IPS-NIHi7 (cell line): ENCODE data around the gene MAST4.
"Not testable (repeated sequence)": the region's sequence is repeated elsewhere in the genome, so short reads cannot be mapped to it uniquely, and the experiment has no call there.

Source experiments
- DNase-seq: peaks from one replicate; pipeline ENCODE4 v3.0.0; 2012; ENCODE audit warnings: mixed read lengths; ENCODE audit errors: extremely low spot score

Gene MAST4

DNA sequence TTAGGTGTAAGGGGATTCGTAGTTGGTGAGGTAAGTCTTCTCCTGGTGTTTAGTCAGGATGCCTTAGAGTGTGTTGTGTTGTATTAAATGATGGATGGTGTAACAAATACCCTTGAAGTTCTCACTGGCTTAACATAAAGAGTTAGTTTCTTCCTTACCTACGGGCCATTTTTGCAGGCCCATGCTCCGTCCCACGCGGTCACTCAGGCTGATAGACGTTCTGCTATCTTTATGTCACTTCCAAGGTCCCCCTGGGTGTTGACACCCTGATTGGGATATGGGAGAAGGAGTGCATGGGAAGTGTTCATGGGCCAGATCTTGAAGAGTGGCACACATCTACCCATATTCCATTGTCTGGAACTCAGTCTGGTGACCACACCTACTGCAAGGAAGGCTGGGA, 214.0 kb downstream of the MAST4 start:
- no peak for DNase-seq

DNA sequence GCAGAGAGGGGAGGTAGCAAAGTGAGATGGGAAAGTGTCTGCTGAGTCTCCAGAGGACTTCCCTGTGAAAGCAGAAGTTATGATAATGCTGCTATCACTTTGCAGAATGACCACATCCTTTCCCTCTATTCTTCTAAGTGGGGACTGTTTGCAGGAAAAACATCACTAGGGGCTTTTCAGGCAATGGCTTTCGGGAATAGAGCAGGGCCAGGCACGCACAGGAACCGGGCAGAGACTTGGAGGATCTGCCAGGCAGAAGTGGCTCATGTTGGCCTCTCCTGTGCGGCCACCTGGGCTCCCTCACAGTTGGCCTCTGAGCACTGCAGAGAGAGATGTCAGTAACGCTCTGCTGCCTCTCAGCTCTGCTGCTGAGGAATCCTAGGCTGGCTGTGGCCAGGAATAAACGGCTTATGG, 214.7 kb downstream of the MAST4 start:
- DNase-seq, result no peak

DNA sequence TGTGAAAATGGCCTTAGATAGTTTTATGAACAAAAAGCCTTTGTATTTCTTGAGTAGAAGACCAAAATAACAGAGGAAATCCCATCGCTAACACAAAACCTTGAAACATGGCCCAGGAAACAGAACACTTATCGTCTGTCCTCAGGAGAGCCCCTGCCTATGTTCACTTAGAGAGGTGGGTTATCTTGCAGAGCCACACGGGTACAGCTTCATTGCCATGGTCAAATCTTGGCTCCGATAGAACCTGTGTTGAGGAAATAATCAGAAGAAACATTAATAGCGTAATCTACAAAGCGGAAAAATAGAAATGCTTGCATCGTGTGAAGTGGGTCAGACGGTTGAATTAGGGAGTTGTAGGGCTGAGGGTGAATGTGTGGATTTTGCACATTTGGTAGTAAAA, 216.1 kb downstream of the MAST4 start:
- no peak for DNase-seq

DNA sequence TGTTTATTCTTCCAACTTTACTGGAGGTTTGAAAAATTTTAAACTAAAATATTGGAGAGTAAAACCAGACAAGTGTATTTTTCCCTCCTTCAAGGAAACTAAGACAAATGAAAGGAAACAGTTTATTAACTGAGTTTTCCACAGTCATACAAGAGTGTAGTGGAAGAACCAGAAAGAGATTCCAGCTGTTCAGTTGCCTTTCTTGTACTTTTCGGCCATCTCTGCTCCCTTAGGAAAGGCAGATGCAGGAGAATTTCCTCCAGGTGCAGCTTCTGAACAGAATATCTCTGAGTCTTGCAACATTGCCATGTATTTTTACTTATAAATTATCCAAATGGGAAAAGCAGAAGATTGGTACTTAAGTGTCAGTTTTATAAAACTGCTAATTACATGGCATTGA, 217.1 kb downstream of the MAST4 start:
- no peak for DNase-seq

DNA sequence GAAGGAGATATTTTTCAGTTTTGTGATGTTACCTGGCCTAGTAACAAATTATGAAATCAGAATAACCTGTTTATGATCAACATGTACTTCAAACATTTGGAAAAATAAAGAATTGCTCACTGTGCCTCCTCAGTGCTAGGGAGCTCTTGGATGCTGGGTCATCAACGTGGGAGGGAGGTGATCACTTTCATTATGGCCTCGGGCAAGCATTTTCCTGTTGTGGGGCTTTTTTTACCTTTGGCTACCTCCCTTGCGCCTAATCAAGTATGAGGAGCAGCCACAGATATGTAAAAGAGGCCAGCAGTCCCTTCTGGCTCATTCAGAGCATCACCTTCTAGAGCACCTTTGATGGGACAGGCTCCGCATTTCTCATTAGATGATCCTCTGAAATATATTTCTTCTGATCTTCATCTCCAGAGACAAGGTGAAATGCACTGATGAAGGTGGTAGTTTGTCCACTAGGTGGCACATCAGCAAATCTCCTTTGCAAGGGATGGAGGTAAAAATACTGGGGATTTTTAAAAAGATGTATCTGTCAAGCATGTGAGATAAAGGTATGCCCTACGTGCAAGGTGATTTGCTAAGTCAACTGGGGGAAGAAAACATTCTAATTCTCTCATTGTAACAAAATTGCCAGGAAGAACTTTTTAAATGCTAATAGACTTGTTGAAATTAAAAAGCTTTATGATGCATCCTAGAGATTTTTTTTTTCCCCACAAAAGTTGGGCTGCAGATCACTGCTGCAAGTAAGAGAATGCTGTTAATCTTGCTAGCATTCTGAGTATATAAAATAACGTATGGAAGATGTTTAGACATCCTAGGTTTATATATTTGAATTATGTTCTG, 218.2 kb downstream of the MAST4 start:
- peak; percentile 53 for DNase-seq

DNA sequence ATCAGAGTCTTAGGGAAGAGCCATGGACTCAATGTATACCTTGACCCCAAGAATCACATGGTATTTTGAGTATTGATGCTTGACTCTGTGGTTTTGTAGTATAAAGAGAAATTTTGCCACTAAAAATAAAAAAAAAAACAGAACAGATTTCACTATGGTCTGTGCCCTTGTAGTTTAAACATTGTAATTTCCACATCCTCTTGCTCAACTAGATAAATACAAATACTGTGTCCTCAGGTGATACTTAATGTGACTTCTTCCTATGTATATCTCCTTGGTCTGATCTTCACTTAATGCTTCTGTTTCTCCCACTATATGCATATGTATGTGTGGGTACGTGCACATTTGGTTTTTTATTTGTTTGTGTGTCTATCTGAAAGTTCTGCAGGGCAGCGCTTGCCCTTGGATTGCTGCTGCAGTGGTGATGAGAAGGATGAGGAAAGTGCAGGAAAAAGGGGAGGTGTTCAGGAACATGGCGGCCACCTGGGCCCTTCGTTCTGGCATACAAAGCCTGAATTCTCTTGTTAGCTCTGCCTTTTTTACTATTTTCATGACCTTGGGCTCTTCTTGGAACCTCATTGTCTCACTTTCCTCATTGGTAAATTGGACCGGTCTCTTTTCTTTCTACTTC, 222.2 kb downstream of the MAST4 start:
- DNase-seq, result no peak

DNA sequence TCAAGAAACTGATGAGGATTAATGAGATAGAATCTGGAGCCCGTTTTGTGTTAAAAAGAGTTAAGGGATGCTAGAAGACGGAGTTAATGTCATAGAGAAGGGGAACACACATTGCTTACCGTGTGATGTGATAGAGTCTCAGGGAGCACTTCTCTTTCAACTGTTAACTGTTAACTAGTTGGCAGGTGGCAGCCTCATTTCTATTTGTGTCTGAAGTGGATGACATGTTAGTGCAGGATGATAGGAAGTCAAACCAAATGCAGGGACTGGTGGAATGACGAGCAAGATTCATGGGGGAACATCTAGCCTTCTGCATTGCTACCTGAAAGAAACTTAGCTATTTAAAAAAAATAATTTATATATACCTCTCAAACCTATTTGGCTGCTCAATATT, 222.7 kb downstream of the MAST4 start:
- DNase-seq, result no peak

DNA sequence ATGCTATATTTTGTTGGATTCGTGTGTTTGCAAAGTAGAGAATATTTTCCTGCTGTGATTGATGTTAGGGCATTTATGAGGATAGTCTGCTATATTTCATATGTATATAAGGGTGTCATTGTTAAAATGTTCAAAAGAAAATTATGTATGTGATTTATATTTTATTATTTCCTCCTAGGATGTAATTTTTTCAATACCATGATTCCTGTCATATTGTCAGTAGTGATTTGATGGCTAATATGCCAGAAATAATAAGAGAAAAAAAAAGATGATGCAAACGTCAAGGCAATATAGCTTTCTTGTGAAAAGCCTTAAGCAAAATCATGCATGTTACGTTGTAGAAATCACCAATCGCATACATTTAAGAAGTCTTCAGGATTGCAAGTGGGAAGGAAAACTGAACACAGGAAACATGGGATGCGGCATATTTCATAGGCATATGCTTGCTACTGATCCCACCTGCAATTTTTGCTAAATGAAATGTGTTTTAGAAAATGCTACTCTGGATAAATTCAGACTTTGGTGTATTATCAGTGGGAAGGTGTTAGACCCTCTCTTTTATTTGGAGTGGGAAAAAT, 224.5 kb downstream of the MAST4 start:
- no peak for DNase-seq

DNA sequence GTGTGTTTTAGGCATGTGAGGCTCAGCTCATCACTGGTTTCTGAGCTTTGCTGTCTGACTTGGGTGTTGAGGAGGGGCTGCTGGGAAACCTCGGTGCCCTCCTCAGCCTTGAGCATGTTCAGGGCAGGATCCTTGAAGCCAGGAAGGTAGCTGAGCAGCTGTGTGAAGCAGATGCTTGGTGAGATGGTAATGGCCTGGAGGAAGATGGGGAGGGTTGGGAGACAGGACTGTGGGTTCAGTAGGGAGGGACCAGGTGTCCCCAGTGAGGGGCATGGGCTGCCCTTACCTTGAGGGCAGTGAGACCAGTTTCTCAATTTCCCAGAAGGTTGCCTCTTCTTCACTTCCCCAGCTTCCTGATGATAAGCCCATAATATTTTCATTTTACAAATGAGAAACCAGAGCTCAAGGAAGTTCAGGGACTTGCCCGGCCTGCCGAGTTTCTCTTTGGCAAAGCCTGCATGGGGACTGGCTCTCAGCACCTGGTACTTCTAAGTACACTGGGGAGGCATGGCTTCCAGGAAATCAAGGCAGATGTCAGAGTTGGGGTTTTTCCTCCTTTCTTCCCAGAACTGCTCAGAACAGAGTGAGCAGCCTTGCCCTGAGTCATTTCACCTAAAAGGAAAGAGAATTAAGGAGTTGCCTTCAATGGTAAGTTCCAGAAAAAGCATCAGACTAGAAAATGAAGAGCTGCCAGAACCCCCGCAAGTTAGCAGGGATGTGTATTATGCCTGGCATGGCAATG, 225.7 kb downstream of the MAST4 start:
- DNase-seq, result no peak

DNA sequence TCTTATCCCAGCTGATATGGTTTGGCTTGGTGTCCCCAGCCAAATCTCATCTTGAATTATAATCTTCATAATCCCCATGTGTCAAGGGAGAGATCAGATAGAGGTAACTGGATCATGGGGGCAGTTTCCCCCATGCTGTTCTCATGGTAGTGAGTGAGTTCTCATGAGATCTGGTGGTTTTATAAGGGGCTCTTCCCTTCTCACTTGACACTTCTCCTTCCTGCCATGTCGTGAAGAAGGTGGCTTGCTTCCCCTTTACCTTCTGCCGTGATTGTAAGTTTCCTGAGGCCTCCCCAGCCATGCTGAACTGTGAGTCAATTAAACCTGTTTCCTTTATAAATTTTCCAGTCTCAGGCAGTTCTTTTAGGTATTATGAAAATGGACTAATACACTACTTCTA, 226.7 kb downstream of the MAST4 start:
- not testable (repeated sequence) for DNase-seq

DNA sequence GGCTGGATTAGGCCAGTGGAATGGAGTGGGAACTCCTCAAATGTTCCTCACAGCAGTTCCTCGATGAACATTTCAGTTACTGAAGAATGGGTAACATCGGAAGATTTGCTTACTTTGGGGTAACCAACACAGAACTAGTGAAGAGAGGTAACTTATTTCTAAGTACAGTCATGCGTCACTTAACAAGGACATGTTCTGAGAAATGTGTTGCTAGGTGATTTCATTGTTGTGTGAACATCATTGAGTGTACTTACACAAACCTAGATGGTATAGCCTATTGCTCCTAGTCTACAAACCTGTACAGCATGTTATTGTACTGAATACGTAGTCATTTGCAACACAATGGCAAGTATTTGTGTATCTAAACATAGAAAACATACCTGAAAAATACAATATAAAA, 228.3 kb downstream of the MAST4 start:
- DNase-seq, result no peak

DNA sequence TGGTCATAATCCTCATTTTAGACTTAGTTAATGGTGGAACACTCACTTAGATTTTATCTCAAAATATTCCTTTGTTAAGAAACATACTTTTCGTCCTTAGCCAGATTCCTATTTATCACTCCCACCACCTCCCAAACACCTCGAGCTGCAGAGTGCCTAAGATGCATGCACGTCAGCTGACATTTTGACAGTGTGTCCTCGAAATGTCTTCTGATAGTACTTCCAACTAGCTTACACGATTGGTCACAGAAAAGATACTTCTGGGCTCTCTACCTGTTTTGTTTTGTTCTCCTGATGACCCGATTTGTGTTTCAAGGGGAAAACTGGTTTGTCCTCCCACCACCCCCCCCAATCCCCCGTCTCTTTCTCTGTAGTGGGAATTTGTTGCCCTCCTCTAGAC, 230.1 kb downstream of the MAST4 start:
- DNase-seq, result no peak

DNA sequence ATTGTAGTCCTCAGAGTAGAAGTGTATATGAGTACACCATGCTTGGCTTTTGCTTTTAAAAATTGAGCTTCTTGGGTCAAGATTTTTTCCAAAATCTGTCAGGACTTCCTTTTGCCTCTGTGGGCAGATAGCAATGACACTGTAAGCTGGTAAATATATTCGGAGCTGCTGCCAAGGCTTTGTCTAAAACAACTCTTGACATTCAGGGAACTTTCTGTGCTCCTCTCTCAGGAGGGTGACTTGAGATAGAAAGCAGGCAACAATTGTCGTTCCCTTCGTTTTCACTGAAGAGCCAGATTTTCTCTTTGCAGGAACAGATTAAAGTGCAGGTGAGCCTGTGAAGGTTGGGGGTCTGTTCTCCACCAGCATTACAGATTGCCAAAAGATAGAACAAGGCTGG, 230.5 kb downstream of the MAST4 start:
- no peak for DNase-seq

DNA sequence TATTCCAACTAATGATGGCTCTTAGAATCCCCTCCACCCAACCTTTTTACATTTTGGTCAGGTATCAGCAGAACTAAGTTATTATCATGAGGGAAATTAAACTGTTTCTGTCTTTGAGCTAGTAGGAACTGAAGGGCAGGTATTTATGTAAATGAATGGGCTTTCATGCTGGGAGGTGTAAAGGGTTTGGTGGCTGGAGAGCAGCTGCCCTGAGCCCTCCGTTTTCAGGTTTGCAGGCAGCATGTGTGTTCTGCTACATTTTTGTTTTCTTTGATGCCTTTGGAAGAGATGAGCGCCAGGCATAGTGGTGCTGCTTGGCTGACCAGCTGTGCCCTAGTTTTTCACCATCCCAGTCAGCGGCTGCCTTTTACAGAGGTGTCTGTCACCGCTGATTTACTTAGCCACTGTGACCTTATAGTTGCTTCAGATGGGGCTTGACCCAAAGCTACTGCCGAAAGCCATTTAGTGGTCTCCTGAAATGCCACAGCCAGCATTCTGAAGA, 231.9 kb downstream of the MAST4 start:
- peak; percentile 28 for DNase-seq

DNA sequence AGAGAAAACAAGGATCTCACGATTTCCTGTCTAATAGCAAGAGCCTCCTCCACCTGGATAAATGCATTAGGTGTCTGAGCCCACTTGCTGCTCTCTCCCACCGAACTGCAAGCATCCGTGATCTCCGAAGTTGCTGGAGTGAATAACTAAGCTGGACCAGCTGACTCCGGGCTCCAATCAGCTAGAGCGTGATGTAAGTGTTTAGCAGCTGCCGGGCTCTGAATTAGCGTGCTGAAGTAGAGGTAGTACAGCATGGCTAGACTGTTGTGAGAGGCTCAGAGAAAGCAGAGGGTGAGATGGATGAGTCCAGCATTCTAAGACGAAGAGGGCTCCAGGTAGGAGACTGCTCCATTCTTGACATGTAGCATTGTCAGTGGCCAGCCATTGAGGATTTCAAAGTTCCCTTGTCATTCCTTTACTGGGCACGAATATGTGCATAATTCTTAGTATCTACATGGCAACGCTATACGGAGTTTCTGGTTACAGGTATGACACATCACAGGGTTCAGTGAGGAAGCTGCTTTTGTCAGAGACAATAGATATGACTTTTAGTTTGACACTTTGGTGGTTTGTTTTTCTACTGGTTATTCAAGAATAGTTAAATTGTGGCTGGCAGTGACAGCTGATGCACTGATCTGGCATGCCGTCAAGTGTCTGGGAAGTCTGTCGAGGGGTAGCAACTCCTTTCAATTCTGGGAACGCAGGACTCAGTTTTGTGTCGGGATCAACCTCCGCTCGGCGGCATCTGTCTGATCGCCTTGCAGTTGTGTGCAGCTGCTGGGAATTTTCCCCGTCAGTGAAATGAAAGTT, 232.6 kb downstream of the MAST4 start:
- DNase-seq, result peak; percentile 58

DNA sequence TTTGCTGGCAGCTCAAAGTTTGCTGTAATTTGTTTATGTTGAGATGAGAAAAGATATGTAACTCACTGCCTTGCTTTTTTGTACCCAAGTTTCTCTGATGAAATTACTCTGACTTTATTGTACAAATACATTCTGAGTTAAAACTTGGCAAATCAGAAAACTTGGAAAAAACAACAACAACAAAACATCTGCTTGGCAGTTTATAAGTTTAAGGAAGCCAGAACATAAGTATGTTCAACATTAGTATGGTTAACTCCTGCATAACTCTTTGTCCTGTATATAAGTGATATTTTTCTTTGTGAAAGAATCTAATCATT, 233.1 kb downstream of the MAST4 start:
- DNase-seq, result no peak

DNA sequence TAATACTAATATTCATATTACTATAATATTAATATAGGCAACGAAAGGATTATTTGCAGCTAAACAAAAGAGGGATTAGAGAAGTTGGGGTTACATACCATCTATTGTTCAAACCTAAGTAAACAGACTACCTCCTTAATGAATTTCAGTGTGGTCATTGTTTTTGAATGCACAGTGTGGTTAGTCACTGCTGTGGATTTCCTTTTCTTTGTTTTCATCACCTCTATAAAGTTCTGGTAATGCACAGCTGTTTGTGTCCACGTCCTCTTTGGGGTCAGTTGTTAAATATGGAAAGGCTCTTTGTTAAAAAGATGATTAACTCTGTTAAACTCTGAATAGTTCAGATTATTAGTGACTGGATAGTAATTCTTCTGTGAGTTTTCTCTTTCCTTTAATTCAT, 233.6 kb downstream of the MAST4 start:
- DNase-seq, result no peak

DNA sequence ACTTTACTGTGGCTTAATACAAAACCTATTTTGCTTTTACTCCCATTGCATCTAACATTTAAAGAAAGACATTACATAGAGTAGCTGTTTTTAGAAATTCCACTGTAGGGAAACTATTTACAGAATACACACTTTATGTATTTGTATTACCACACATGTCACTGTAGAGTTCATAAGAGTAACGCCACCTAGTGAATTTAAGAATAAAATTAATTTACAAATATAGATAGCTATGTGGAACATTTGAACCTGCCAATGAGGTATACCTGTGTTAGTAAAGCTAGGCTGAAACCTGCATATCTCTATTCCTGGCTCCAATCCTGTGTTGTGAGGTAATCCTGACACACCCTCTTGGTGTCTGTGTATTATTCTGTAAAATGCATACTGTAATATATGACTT, 234.4 kb downstream of the MAST4 start:
- no peak for DNase-seq

DNA sequence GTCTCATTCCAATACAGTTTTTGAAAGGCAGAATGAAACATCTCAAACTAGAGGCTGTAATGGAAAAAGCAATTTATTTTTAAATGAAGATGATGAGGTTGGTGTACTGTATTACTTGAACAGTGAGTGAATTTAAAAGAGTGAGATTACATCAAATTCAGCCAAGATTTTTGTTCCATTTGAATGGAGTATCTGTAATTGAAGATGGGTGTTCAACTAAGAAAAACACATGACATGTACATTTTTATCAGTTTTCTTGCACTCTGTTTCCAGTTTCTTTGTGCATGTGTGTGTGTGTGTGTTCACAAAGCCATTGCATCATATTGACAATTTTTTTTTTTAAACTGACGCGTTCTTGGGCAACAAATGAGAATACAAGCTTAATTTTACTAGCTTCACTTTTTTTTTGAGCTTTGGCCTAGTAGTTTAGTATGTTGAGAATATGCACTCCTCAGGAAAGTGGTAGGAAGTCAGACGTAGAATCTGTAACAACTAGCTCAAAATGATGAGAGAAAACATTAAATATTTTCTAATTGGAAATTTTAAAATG, 243.5 kb downstream of the MAST4 start:
- no peak for DNase-seq

DNA sequence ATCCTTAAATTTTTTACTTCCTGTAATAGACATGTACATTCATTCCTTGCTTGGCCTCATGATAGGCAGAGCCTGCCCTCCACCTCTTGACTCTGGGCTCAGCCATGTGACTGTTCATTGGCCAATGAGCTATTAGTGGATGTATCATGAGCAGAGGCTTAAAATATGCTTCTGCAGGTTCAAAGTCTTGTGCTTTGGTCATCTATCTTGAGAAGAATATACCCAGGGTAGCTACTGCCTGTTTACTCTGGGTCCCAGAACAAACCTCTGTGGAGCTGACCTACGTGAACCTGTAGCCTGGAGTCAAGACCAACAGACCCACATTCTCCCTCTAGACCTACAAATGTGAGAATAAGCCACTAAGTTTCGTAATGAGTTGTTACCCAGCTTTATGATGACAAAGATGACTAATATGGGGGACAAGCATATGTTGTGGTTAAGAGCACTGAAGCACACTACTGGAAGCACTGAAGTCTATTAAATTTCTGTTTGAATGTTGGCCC, 244.4 kb downstream of the MAST4 start:
- no peak for DNase-seq

DNA sequence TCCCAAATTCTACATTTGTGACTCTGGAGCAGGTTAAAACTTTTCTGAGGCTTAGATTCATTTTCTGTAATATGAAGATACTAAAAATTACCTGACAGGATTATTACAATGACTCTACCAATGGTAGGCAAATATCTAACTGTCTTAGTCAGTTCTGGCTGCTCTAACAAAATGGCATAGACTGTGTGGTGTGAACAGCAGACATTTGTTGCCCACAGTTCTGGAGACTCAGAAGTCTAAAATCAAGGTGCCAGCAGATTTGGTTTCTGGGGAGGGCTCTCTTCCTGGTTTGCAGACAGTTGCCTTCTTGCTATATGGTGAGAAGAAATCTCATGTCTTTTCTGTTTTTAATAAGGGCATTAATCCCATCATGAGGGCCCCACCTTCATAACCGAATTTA, 245.1 kb downstream of the MAST4 start:
- no peak for DNase-seq
